Neural cell (in vitro differentiated cells): ENCODE measurements around the gene DOCK4. TPM values are rescaled to one million over a fixed set of nuclear protein-coding genes. Genes with fewer than 3 reads are reported as not detected.

Experiments used
- H2AFZ ChIP-seq: fragments of 200-600, 300-800 bp; sonication (generic), shearing (Covaris generic); 2 replicates; pipeline ENCODE4 v1.6.0; 2014; ENCODE audit warnings: low read depth, mild to moderate bottlenecking, antibody characterized with exemption, low read length, moderate library complexity
- H3F3A ChIP-seq: fragments of 200-600 bp; shearing (Covaris generic); 2 replicates; pipeline ENCODE4 v1.6.1; 2016; ENCODE audit warnings: mild to moderate bottlenecking, moderate library complexity, mixed read lengths, antibody characterized with exemption, low read length; ENCODE audit not compliant: insufficient read depth, poor library complexity, severe bottlenecking
- H3K27ac ChIP-seq: fragments of 200-600, 300-800 bp; sonication (generic), shearing (Covaris generic); 2 replicates; pipeline ENCODE4 v1.5.1; 2014; ENCODE audit warnings: mild to moderate bottlenecking, low read length, moderate library complexity
- H3K27me3 ChIP-seq: fragments of 300-800, 200-600 bp; sonication (generic), shearing (Covaris generic); 2 replicates; pipeline ENCODE4 v1.6.0; 2014; ENCODE audit warnings: mild to moderate bottlenecking, low read depth, low read length, moderate library complexity; ENCODE audit not compliant: insufficient read depth
- H3K36me3 ChIP-seq: fragments of 300-800, 200-600 bp; sonication (generic), shearing (Covaris generic); 2 replicates; pipeline ENCODE4 v1.5.1; 2014; ENCODE audit warnings: mild to moderate bottlenecking, antibody characterized with exemption, low read length, moderate library complexity; ENCODE audit not compliant: insufficient read depth
- H3K4me2 ChIP-seq: fragments of 300-800, 200-600 bp; sonication (generic), shearing (Covaris generic); 2 replicates; pipeline ENCODE4 v1.6.0; 2014; ENCODE audit warnings: mild to moderate bottlenecking, low read length
- H3K4me3 ChIP-seq: fragments of 300-800, 200-600 bp; sonication (generic), shearing (Covaris generic); 2 replicates; pipeline ENCODE4 v1.5.1; 2014; ENCODE audit warnings: mild to moderate bottlenecking, low read length, moderate library complexity
- H3K79me2 ChIP-seq: fragments of 200-600 bp; shearing (Covaris generic); replicated peaks from 2 replicates; pipeline ENCODE4 v1.6.0; 2014; ENCODE audit warnings: mild to moderate bottlenecking, low read length, moderate library complexity; ENCODE audit not compliant: insufficient read depth
- H3K9ac ChIP-seq: fragments of 300-800, 200-600 bp; sonication (generic), shearing (Covaris generic); 2 replicates; pipeline ENCODE4 v1.6.1; 2016; ENCODE audit warnings: mild to moderate bottlenecking, low read length, mixed read lengths
- H3K9me2 ChIP-seq: fragments of 200-600 bp; shearing (Covaris generic); 2 replicates; pipeline ENCODE4 v1.6.1; 2016; ENCODE audit warnings: mild to moderate bottlenecking, low read length, mixed read lengths; ENCODE audit not compliant: insufficient read depth
- H3K9me3 ChIP-seq: fragments of 200-600, 300-800 bp; sonication (generic), shearing (Covaris generic); 2 replicates; pipeline ENCODE4 v1.6.1; 2016; ENCODE audit warnings: mild to moderate bottlenecking, mixed run types, low read length, moderate library complexity, mixed read lengths
- H4K20me1 ChIP-seq: fragments of 200-600 bp; shearing (Covaris generic); 2 replicates; pipeline ENCODE4 v1.6.1; 2016; ENCODE audit warnings: mild to moderate bottlenecking, mixed run types; ENCODE audit not compliant: insufficient read depth
- CTCF ChIP-seq: fragments of 450-650 bp; IDR thresholded peaks from 2 replicates; pipeline ENCODE4 v1.5.1; 2014; ENCODE audit warnings: antibody characterized with exemption, mild to moderate bottlenecking, moderate library complexity; ENCODE audit not compliant: poor library complexity, severe bottlenecking
- EP300 ChIP-seq: fragments of 450-650 bp; conservative IDR thresholded peaks from 2 replicates; pipeline ENCODE4 v1.6.1; 2014; ENCODE audit warnings: antibody characterized with exemption, mild to moderate bottlenecking, moderate library complexity; ENCODE audit not compliant: poor library complexity, severe bottlenecking
- EZH2 ChIP-seq: fragments of 200-600, 300-800 bp; shearing (Covaris generic), sonication (generic); IDR thresholded peaks from 2 replicates; pipeline ENCODE4 v1.6.1; 2014; ENCODE audit warnings: antibody characterized with exemption, low read length, borderline replicate concordance, mild to moderate bottlenecking; ENCODE audit not compliant: insufficient read depth, poor library complexity, severe bottlenecking
- MXI1 ChIP-seq: fragments of 450-650 bp; conservative IDR thresholded peaks from 2 replicates; pipeline ENCODE4 v1.6.1; 2014; ENCODE audit warnings: antibody characterized with exemption, mild to moderate bottlenecking; ENCODE audit not compliant: poor library complexity, severe bottlenecking
- POLR2AphosphoS5 ChIP-seq: IDR thresholded peaks from 2 replicates; pipeline ENCODE4 v1.6.1; 2012
- RAD21 ChIP-seq: fragments of 450-650 bp; conservative IDR thresholded peaks from 2 replicates; pipeline ENCODE4 v1.6.1; 2014; ENCODE audit warnings: antibody characterized with exemption, mild to moderate bottlenecking, moderate library complexity
- REST ChIP-seq: IDR thresholded peaks from 2 replicates; pipeline ENCODE4 v1.6.1; 2012; ENCODE audit warnings: borderline replicate concordance
- SMC3 ChIP-seq: fragments of 450-650 bp; conservative IDR thresholded peaks from 2 replicates; pipeline ENCODE4 v1.6.1; 2014; ENCODE audit warnings: antibody characterized with exemption, mild to moderate bottlenecking, moderate library complexity; ENCODE audit not compliant: poor library complexity
- TAF1 ChIP-seq: IDR thresholded peaks from 2 replicates; pipeline ENCODE4 v1.6.1; 2012; ENCODE audit warnings: low read depth
- polyA plus RNA-seq: library from polyadenylated mRNA; depleted of rRNA; stranded (reverse); fragments of >200 nt; gene quantifications from 2 replicates; pipeline ENCODE4 v1.2.3, GENCODE V29; 2014

DOCK4 gene
- polyA plus RNA-seq, 1 donor from 2014 or later, result 28.1 TPM

- Histone ChIP-seq H3K9me3 (no peaks in the 10 kb centered on the region), H3K27me3 (no peaks in the 10 kb centered on the region), H4K20me1 (no peaks in the 10 kb centered on the region), H3K4me3 (no peak overlapping the region), H3K27ac (no peak overlapping the region), H2AFZ (no peak overlapping the region), H3K4me2 (no peak overlapping the region), H3K9me2 (no peaks in the 10 kb centered on the region), H3K79me2 (no peaks in the 10 kb centered on the region), H3F3A (no peaks in the 10 kb centered on the region), H3K36me3 (peaks cover 14% of the 10 kb centered on the region), H3K9ac (no peak overlapping the region)
- TF ChIP-seq EZH2, result no peak
- no peak for TF ChIP-seq TAF1
- TF ChIP-seq SMC3, result no peak
- no peak for TF ChIP-seq REST
Observed at GRCh38 chr7:111756687-111757178, 449.5 kb downstream of the DOCK4 start.

- no peak for TF ChIP-seq TAF1
- no peak for TF ChIP-seq CTCF
- TF ChIP-seq SMC3, result no peak
- TF ChIP-seq MXI1, result no peak
- TF ChIP-seq EZH2, result no peak
- no peak for TF ChIP-seq REST
- no peak for TF ChIP-seq RAD21
- no peak for TF ChIP-seq POLR2AphosphoS5
- no peak for TF ChIP-seq EP300
- no peak overlapping the region for H3K4me3 ChIP-seq
- H3K27ac ChIP-seq, result no peak overlapping the region
- no peaks in the 10 kb centered on the region for H3K9me2 ChIP-seq
- no peaks in the 10 kb centered on the region for H3K79me2 ChIP-seq
- H3K9ac ChIP-seq, result no peak overlapping the region
- H3K4me2 ChIP-seq, result no peak overlapping the region
- H3F3A ChIP-seq, result no peaks in the 10 kb centered on the region
- no peaks in the 10 kb centered on the region for H3K27me3 ChIP-seq
- H3K36me3 ChIP-seq, result peaks cover 14% of the 10 kb centered on the region
- no peaks in the 10 kb centered on the region for H3K9me3 ChIP-seq
- H4K20me1 ChIP-seq, result no peaks in the 10 kb centered on the region
- no peak overlapping the region for H2AFZ ChIP-seq
Observed at GRCh38 chr7:111755383-111755782, 450.8 kb downstream of the DOCK4 start.
